Epithelial cell of prostate (primary cell): ENCODE data around the gene ARL8A.

Experiments used
- DNase-seq: peaks from one replicate; pipeline ENCODE4 v3.0.0-alpha.2; 2011; ENCODE audit warnings: low read depth, low spot score
- H3K27ac ChIP-seq: fragments of 450-650 bp; 2 replicates; pipeline ENCODE4 v1.5.1; 2017; ENCODE audit warnings: mild to moderate bottlenecking

ARL8A gene

DNA sequence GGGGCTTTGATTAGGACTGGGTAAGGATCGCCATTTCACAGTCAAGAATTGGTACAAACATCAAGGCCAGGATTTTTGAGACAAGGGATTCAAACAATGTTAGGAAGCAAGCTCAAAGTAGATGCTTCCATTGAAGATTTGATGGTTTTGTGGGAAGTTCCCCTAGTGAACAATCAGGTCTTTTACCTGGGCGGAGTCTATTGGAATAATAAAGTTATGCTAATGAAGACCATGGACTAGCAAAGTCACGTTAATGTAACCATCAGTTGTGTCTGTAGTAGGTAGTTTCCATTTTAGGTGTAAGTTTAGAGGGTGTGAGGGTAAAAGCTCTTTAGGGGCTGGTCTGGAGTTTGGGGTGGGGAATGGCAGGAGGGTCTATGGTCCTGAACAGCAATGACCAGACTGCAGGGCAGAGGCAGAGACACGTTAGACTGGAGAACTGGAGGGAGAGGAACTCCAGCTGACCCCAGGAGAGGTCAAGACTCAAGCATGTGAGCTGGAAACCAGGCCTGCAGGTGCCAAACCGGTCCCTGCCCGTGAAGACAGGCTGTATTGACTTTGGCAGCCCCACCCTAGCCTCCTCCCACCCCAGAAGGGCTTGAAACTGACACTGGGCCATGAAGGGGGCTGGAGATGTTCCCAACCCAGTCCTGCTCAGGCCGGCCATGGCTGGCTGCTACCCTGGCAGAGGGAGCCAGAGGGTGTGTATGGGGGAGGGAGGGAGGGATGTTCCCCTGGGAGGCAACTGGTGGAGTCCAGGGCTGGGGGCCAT, 57.8 kb downstream of the ARL8A start:
- H3K27ac ChIP-seq = no peak overlapping the region
- no peak for DNase-seq

DNA sequence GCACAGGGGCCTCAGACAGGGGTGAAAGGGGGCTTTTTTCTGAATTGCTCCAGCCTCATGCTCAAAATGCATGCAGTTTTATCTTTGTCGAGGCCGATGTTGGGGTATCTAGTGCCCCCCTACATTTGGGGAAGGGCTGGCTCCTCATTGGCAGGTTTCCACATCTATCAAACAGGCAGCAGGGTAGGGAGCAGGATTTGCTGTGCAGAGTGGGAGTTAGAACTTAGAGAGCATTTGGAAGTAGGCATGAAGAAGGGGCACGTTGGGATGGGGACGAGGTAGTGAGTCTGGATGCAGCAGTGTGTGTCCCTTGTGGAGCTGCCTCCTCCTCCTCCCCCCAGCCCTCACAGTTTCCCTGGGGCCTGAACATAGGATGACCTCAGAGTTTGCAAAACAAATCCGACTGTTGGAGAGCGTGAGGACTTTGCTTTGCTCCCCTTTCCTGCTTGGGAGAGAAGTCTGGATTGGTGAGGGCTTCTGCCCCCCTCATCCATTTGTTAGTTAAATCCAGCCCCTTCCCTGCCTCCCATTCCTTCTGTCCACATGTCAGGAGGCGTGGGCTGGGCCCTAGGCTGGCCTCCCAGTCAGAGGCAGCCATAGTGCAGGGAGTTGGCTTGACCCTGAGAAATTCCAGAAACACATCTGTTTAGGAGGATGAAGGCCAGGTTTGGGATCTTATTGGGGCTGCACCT, 58.7 kb downstream of the ARL8A start:
- H3K27ac ChIP-seq = no peak overlapping the region
- no peak for DNase-seq

GRCh38 chr1:202084791-202085681, 59.5 kb downstream of the ARL8A start:
- H3K27ac ChIP-seq = no peak overlapping the region
- no peak for DNase-seq
